Mesenteric fat pad (tissue), 1 donor: ENCODE data around the gene SLC24A4. TPM values are rescaled to one million over a fixed set of nuclear protein-coding genes. Genes with fewer than 3 reads are reported as not detected.

Experiments used
- DNase-seq: peaks from one replicate; pipeline ENCODE4 v3.0.0-alpha.2; 2020; ENCODE audit warnings: low spot score
- total RNA-seq: library from RNA; stranded (reverse); fragmentation: NEBNext Ultra II Directional; extraction: Animal tissue kit (Norgen Biotek cat#: 25700); gene quantifications from one replicate; pipeline ENCODE4 v1.2.1, GENCODE V29; 2021
- donor health status: DM: yes; HTN: yes; CAD: no.

The SLC24A4 gene
- total RNA-seq, 1 donor from 2014 or later, result 0.77 TPM

DNA sequence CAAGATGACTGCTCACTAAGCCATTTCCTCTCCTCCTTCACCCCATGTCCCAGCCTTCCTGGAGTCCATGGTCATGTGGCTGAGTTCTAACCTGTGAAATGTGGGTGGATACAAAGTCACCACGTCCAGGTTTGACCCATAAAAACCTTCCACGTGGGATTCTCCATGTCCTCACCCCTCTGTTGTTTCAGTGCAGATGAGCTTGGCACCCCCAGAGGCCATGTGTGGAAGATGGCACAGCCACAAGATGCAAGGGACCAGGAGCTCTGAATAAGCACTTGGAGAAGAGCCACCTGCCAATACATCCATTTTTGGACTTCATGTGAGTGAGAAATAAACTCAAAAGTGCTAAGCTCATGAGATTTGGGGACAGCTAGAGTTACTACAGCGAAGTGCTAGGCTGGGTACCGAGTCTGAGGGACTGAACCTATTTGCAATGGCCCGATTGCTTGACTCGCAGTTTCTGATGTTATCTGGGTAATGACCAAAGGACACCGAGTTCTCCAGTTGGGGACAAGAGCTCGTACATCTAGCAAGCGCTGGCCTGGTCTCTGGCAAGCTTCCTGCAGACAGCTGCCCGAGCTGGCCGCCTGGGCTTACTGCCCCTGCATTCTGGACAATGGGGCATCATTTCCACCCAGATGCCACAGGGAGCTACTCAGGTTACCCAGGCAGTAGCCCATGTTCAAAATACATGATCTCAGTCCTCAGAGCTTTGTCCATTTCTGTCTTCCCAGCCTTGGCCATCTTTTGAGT lies 7.7 kb upstream of the SLC24A4 start:
- no peak for DNase-seq

DNA sequence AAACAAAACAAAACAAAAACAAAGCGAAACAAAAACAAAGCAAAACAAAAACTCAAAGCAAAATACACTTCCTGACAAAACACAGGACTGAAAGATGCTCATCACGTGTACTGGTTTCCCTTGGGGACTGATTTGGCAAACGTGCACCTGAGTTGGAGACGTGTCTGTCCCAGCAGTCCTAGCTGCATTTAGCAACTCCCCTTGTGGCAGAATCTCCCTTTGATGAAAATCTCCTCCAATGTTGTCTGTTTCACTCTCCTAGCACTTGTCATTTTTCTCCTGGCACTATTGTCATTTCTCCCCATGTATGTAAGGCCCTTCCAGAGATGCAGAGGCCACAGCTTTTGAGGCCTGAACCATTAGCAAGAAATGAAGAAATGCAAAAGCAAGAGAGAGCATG lies 6.8 kb upstream of the SLC24A4 start:
- DNase-seq, result peak; percentile 3

DNA sequence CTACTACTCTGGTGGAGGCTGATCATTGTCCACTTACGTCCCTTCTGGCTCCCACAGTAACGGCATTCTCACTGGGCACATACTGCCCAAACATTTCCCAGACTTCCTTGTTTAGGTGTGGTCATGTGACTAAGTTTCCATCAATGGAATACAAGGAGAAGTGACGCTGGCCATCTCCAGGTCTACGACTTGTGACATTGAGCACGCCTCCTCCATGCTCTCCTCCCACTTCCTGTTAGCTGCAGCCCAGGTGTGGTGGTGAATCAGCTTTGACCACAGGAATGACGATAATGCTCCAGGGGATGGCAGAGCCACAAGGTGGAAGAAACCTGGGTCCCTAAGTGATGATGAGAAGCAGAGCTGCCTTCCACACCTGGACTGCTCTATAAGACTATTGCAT lies 6.0 kb upstream of the SLC24A4 start:
- peak; percentile 41 for DNase-seq

DNA sequence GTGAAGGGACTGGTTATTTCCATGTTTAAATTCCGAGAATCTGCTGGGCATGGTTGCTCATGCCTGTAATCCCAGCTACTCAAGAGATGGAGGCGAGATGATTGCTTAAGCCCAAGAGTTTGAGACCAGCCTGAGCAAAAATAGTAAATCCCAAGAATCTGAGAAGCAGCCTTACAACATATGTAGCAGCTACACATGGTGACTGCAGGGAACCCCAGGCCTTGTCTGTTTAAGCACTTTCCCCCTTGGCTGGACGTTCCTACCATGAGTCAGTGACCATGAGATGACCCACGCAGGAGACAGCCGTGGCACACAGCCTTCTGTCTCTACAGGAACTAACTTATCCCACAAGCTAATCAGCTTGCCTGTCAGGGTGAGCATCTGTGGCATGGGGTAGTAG lies 5.5 kb upstream of the SLC24A4 start:
- no peak for DNase-seq

- no peak for DNase-seq
These were observed 1.3 kb upstream of the SLC24A4 start for GRCh38 chr14:92321701-92322100.

DNA sequence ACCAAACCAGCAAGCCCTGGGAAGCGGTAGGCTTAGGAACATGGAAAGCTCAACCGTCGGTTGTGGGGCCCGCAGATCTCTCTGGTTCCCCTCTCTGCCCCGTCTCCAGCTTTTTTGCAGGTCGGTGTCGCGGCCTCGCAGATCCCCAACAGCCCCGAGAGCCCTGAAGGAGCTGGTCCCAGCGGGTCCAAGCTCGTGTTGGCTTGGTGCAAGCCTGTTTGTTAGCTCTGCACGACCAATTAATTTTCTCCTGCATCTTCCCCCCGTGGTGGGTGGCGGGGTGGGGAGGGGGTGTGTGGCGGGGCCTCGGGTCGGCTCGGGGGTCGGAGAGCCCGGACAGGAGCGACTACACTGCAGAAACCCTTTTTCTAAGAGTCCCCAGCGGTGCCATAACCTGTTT lies 449 bp upstream of the SLC24A4 start:
- no peak for DNase-seq

GRCh38 chr14:92323916-92324818 lies 1.2 kb downstream of the SLC24A4 start:
- no peak for DNase-seq

GRCh38 chr14:92325835-92326234 lies 2.9 kb downstream of the SLC24A4 start:
- no peak for DNase-seq

DNA sequence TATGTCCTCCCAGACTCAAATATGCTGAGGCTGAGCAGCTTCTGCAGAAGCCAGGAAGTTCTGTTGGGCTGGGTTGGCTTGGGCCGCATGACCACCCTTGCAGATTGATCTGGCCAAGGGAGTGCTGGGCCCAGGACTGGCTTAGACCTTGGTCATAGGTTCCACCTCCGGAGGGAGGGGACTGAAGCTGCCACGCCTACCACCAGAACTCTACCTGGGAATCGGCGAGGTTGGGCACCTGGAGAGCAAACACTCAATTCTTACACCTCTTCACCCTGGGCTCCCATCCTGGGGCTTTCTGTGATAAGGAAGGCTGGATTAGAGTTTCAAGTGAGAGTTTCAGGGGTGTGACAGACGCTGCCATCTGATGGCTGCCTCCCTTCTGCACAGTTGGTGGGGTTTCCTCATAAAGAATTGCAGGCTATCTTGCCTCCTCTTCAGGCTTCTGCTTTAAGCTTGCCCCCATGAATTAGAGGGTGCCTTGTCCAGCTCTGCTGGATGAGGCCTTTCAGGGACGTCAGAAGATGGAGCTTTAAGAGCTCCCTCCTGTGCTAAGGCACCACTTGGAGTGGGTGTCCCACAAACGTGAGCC lies 5.8 kb downstream of the SLC24A4 start:
- no peak for DNase-seq

GRCh38 chr14:92334050-92334449 lies 11.1 kb downstream of the SLC24A4 start:
- DNase-seq, result no peak

GRCh38 chr14:92336363-92336762 lies 13.4 kb downstream of the SLC24A4 start:
- no peak for DNase-seq

DNA sequence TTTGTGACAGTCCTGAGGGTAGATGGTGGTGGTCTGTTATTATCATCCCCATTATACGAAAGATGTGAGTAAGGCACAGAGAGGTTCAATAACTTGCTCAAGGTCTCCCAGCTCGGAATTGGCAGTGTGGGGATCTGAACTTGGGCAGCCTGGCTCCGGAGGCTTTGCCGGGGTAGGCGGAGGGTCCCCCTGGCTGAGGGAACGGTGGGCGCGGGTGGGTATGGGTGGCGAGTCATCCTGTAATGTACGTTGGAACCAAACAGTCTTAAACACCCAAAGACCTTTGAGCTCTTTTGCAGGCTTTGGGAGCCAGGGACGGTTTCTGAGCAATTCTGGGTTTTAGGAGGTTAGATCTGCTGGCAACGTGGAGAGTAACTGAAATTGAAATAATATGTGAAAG lies 16.5 kb downstream of the SLC24A4 start:
- no peak for DNase-seq

GRCh38 chr14:92340071-92340470 lies 17.1 kb downstream of the SLC24A4 start:
- DNase-seq, result no peak

- DNase-seq, result no peak
These were observed 18.0 kb downstream of the SLC24A4 start for GRCh38 chr14:92340931-92341330.

DNA sequence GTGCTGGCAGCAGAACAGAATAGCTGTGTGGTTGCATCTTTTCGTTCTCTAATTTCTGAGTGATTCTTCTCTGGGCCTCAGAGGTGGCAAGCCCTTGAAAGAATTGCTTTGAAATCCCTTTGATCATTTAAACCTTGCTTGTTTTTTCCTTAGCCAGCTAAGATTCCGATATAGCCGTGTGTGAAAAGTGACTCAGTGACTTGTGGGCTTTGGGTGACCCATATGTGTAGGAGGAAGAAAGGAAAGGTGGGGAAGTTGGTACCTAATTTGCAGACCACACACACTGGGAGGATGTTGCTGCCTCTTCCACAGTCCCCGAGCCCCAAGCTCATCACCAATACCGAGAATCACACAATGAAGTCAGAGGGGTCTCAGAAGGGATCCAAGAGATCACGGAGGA lies 18.8 kb downstream of the SLC24A4 start:
- no peak for DNase-seq

DNA sequence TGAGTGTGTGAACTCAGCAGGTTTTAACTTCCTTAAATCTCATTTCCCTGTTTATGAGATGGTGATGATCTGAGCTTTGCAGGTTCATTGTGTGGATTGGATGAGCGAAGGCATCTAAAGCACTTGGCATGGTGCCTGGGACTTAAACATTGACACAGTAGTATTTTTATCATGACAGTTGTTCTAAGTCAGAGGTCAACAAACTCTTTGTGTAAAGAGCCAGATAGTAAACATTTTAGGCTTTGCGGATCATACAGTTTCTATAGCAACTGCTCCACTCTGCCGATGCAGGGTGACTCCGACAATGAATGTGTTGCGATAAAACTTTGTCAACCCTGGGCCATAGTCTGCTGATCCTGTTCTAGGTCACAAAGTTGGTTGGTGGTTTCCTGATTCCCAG lies 25.2 kb downstream of the SLC24A4 start:
- DNase-seq, result no peak

DNA sequence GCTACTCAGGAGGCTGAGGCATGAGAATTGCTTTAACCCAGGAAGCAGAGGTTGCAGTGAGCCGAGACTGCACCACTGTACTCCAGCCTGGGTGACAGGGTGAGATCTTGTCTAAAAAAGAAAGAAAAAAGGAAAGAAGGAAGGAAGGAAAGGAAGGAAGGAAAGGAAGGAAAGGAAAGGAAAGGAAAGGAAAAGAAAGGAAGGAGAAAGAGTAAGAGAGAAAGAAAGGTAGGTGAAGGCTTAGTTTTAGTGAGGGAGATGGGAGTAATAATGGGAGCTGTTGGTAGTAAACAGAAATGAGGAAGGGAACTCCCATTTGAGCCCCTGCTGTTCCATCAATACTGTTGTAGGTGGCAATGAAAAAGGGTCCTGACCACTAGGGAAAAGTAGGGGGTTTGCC lies 28.8 kb downstream of the SLC24A4 start:
- no peak for DNase-seq

DNA sequence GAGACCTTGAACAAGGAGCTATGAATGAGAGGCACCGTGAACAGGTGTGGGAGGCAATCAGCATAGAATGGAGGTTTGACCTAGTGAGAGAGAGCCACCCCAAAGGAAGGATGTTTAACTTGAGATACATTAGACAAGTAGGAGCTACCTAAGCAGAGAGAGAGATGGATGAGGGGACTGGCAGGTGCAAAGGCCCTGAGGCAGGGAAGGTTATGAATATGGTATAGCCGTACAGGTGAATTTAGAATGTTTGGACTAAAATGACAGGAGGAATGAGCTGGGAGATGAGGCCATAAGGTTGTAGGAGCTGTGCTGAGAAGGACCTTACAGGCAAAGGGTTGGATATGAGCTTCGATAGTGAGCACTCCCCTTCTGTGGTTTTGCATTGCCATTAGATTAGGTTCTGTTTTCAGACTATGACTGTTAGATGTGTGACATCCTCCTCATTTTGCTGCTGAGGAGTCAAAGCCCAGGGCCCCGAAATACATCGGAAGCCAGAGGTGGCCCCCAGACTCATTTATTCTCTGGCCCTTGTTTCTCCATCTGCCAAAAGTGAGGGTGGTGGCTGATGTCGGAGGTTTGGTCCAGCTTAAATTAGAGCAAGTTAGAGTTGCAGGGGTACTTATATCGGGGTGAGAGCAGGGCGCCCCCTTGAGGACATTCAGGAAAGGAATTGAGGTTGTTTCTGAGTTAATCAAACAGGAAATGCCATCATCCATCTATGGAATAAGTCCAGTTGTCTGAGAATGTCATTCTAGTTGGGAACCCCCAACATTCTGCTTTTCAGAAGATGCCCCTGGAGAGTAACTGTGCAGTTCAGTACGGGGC lies 29.4 kb downstream of the SLC24A4 start:
- DNase-seq, result no peak

GRCh38 chr14:92353447-92353846 lies 30.5 kb downstream of the SLC24A4 start:
- no peak for DNase-seq

GRCh38 chr14:92356677-92357076 lies 33.7 kb downstream of the SLC24A4 start:
- DNase-seq, result no peak

GRCh38 chr14:92360651-92361370 lies 37.8 kb downstream of the SLC24A4 start:
- no peak for DNase-seq
